SK-N-SH treated with all-trans-retinoic acid at 6 μM for 48 hours (cell line): ENCODE measurements around the gene ZNF500.

Experiments used
- ATAC-seq: fragments of 200-7000 bp; cut with Tn5 transposase; 3 replicates; pipeline ENCODE4 v1.9.1; 2020; ENCODE audit warnings: mild to moderate bottlenecking, moderate library complexity
- ARNTL ChIP-seq: fragments of 450-650 bp; formaldehyde crosslinking; IDR thresholded peaks from 2 replicates; pipeline ENCODE4 v1.5.0; 2020; ENCODE audit warnings: low read depth, mild to moderate bottlenecking, moderate library complexity, borderline replicate concordance
- BACH2 ChIP-seq: fragments of 250-450 bp; sonication (Bioruptor Pico); IDR thresholded peaks from 2 replicates; pipeline ENCODE4 v1.9.0; 2021; ENCODE audit warnings: mild to moderate bottlenecking, borderline replicate concordance
- CSDC2 ChIP-seq: fragments of 250-450 bp; sonication (Bioruptor Pico); IDR thresholded peaks from 2 replicates; pipeline ENCODE4 v1.5.0; 2020; ENCODE audit warnings: mild to moderate bottlenecking, moderate library complexity
- ESRRG ChIP-seq: fragments of 250-450 bp; sonication (Bioruptor Pico); IDR thresholded peaks from 2 replicates; pipeline ENCODE4 v1.6.1; 2021; ENCODE audit warnings: mild to moderate bottlenecking
- GLIS3 ChIP-seq: fragments of 250-450 bp; sonication (Bioruptor Pico); IDR thresholded peaks from 2 replicates; pipeline ENCODE4 v1.5.0; 2020; ENCODE audit warnings: mild to moderate bottlenecking, moderate library complexity
- ISL1 ChIP-seq: fragments of 250-450 bp; sonication (Bioruptor Pico); IDR thresholded peaks from 2 replicates; pipeline ENCODE4 v2.1.2; 2022; ENCODE audit warnings: mild to moderate bottlenecking, moderate library complexity
- OSR1 ChIP-seq: fragments of 250-450 bp; sonication (Bioruptor Pico); IDR thresholded peaks from 2 replicates; pipeline ENCODE4 v1.8.0; 2022; ENCODE audit warnings: moderate library complexity, mild to moderate bottlenecking, inconsistent platforms
- PATZ1 ChIP-seq: fragments of 250-450 bp; sonication (Bioruptor Pico); IDR thresholded peaks from 2 replicates; pipeline ENCODE4 v1.8.0; 2020; ENCODE audit warnings: mild to moderate bottlenecking, moderate library complexity, borderline replicate concordance
- POU6F1 ChIP-seq: fragments of 250-450 bp; sonication (Bioruptor Pico); IDR thresholded peaks from 2 replicates; pipeline ENCODE4 v1.8.0; 2021; ENCODE audit warnings: low read depth, mild to moderate bottlenecking, moderate library complexity, borderline replicate concordance
- RARB ChIP-seq: fragments of 250-450 bp; sonication (Bioruptor Pico); IDR thresholded peaks from 2 replicates; pipeline ENCODE4 v1.8.0; 2021; ENCODE audit warnings: mild to moderate bottlenecking, moderate library complexity
- SNAI2 ChIP-seq: fragments of 250-450 bp; sonication (Bioruptor Pico); IDR thresholded peaks from 2 replicates; pipeline ENCODE4 v1.5.0; 2020; ENCODE audit warnings: mild to moderate bottlenecking, moderate library complexity
- TCF4 ChIP-seq: fragments of 250-450 bp; sonication (Bioruptor Pico); IDR thresholded peaks from 2 replicates; pipeline ENCODE4 v1.8.0; 2021; ENCODE audit warnings: mild to moderate bottlenecking, moderate library complexity, borderline replicate concordance
- TOX ChIP-seq: fragments of 250-450 bp; sonication (Bioruptor Pico); IDR thresholded peaks from 2 replicates; pipeline ENCODE4 v1.8.0; 2021; ENCODE audit warnings: mild to moderate bottlenecking, moderate library complexity, borderline replicate concordance
- TSHZ2 ChIP-seq: fragments of 250-450 bp; sonication (Bioruptor Pico); IDR thresholded peaks from 2 replicates; pipeline ENCODE4 v1.5.0; 2020; ENCODE audit warnings: mild to moderate bottlenecking, moderate library complexity
- ZC3H10 ChIP-seq: fragments of 250-450 bp; sonication (Bioruptor Pico); IDR thresholded peaks from 2 replicates; pipeline ENCODE4 v1.5.1; 2021; ENCODE audit warnings: mild to moderate bottlenecking, moderate library complexity
- ZFP3 ChIP-seq: fragments of 250-450 bp; sonication (Bioruptor Pico); IDR thresholded peaks from 2 replicates; pipeline ENCODE4 v1.5.0; 2020; ENCODE audit warnings: mild to moderate bottlenecking, moderate library complexity
- ZFP30 ChIP-seq: fragments of 450-650 bp; formaldehyde crosslinking; IDR thresholded peaks from 2 replicates; pipeline ENCODE4 v1.5.0; 2022; ENCODE audit warnings: mild to moderate bottlenecking, moderate library complexity
- ZNF565 ChIP-seq: fragments of 450-650 bp; formaldehyde crosslinking; conservative IDR thresholded peaks from 2 replicates; pipeline ENCODE4 v1.5.0; 2020; ENCODE audit warnings: low read depth, mild to moderate bottlenecking, moderate library complexity
- ZNF70 ChIP-seq: fragments of 450-650 bp; formaldehyde crosslinking; IDR thresholded peaks from 2 replicates; pipeline ENCODE4 v1.5.0; 2020; ENCODE audit warnings: mild to moderate bottlenecking, moderate library complexity
- ZNF8 ChIP-seq: fragments of 450-650 bp; formaldehyde crosslinking; IDR thresholded peaks from 2 replicates; pipeline ENCODE4 v1.5.0; 2020; ENCODE audit warnings: mild to moderate bottlenecking, moderate library complexity
- TF ChIP-seq, protein P1 (sequence below): fragments of 250-450 bp; sonication (Bioruptor Pico); IDR thresholded peaks from 2 replicates; pipeline ENCODE4 v1.5.1; 2020; ENCODE audit warnings: low read depth, mild to moderate bottlenecking, moderate library complexity

Gene ZNF500

GRCh38 chr16:4777339-4778049 lies 10.5 kb upstream of the ZNF500 start (continued):
- TF ChIP-seq BACH2 (CRISPR knock-in tag), result no peak
- TF ChIP-seq, protein P1, sequence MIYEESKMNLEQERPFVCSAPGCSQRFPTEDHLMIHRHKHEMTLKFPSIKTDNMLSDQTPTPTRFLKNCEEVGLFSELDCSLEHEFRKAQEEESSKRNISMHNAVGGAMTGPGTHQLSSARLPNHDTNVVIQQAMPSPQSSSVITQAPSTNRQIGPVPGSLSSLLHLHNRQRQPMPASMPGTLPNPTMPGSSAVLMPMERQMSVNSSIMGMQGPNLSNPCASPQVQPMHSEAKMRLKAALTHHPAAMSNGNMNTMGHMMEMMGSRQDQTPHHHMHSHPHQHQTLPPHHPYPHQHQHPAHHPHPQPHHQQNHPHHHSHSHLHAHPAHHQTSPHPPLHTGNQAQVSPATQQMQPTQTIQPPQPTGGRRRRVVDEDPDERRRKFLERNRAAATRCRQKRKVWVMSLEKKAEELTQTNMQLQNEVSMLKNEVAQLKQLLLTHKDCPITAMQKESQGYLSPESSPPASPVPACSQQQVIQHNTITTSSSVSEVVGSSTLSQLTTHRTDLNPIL, result no peak
- no peak for TF ChIP-seq TCF4
- TF ChIP-seq ZNF8, result no peak
- no peak for TF ChIP-seq ARNTL (CRISPR knock-in tag)
- TF ChIP-seq CSDC2 (CRISPR knock-in tag), result no peak
- no peak for TF ChIP-seq ZFP30 (CRISPR knock-in tag)
- TF ChIP-seq ESRRG (CRISPR knock-in tag), result no peak
- TF ChIP-seq TOX (CRISPR knock-in tag), result no peak
- no peak for TF ChIP-seq SNAI2 (CRISPR knock-in tag)
- TF ChIP-seq ZNF565 (CRISPR knock-in tag), result no peak
- TF ChIP-seq, all 23 proteins: peak for 0

DNA sequence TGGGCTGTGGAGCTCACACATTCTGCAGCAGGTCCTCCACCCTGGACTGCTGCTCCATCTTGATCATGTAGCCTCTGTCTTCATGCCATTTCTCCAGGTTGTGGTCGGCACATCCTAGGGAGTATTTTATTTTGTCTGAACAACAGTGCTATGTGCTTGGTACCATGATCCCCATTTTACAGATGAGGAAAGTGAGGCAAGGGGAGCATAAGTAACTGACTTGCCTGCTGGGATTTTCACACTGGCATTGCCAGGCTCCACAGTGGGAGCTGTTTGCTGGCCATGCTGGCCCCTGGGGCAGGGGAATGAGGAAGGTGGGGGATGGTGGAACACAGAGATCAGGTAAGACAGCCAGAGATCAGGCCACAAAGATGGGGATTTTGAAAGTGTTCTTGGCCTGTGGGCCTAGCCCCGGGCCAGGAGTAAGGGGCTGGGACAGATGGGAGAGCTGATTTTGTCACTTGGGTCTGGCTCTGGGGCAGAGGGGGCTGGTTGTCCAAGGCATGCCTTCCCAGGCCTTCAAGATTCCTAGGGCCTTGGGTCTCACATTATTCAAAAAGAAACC lies 9.3 kb upstream of the ZNF500 start:
- no peak for ATAC-seq

DNA sequence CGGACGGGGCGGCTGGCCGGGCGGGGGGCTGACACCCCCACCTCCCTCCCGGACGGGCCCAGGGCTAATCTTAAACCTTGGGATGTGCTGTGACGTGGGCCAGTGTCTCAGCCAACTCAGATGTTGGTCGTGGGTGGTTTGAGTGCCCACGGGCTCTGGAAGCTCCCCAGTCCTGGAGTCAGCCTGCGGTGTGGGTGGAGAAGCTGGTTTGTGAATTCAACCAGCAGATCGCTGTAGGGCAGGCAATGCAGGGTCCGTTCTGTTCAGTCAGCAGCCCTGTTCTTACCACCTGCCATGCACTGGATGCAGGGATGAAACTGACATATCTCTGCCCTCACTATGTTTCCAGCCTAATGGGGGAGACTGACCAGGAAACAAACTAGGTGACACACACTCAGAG lies 8.0 kb upstream of the ZNF500 start:
- ATAC-seq, result no peak
- TF ChIP-seq ZNF565 (CRISPR knock-in tag) (no peak), GLIS3 (no peak), BACH2 (CRISPR knock-in tag) (no peak), ZFP3 (no peak), RARB (CRISPR knock-in tag) (no peak), ESRRG (CRISPR knock-in tag) (no peak)

More for the DNA sequence above, 9.3 kb upstream of the ZNF500 start:
- TF ChIP-seq PATZ1 (CRISPR knock-in tag), result no peak
- TF ChIP-seq ESRRG (CRISPR knock-in tag), result no peak
- no peak for TF ChIP-seq RARB (CRISPR knock-in tag)
- no peak for TF ChIP-seq BACH2 (CRISPR knock-in tag)

- no peak for ATAC-seq
- TF ChIP-seq ZNF70 (CRISPR knock-in tag) (no peak), TCF4 (no peak), GLIS3 (no peak), ZFP30 (CRISPR knock-in tag) (no peak), ZNF8 (no peak), ARNTL (CRISPR knock-in tag) (no peak), TSHZ2 (CRISPR knock-in tag) (no peak), ZNF565 (CRISPR knock-in tag) (no peak), POU6F1 (CRISPR knock-in tag) (no peak), TOX (CRISPR knock-in tag) (no peak), ZFP3 (no peak), PATZ1 (CRISPR knock-in tag) (no peak), OSR1 (no peak), ISL1 (no peak), ZC3H10 (CRISPR knock-in tag) (no peak), ESRRG (CRISPR knock-in tag) (no peak)
These were observed 5.4 kb upstream of the ZNF500 start for GRCh38 chr16:4772351-4772750.
